ENCODE data around the gene ERBIN. TPM values are rescaled to one million over a fixed set of nuclear protein-coding genes. Genes with fewer than 3 reads are reported as not detected.

Gene ERBIN
- total and polyA plus RNA-seq, 9 of the 15 experiments (the other 6 are each of a cell fraction or from before 2014, with no cell fraction given): 11.9 to 72.8 (median 41.7) TPM

- TF ChIP-seq ZMIZ1 (IDR thresholded peaks at IDR 0.05; ENCODE audit: low read depth in 2 of 2, low read length in 2 of 2) (peak in 1 of 2 experiments; percentile 61; a peak in 1 of 4 replicates), TFAP4 (CRISPR knock-in tag; IDR thresholded peaks at IDR 0.05; ENCODE audit: borderline replicate concordance) (0 out of 2 replicates have a peak, but pooled peaks have one; percentile 18), PHTF2 (CRISPR knock-in tag; IDR thresholded peaks at IDR 0.05) (no peak), MYC (IDR thresholded peaks at IDR 0.05; ENCODE audit: low read depth, low read length) (peak; percentile 59; the same call in 1 of the 2 replicates), MYC (CRISPR knock-in tag; IDR thresholded peaks at IDR 0.05; ENCODE audit: borderline replicate concordance, low read depth) (no peak), WHSC1 (IDR thresholded peaks at IDR 0.05; ENCODE audit: low read length) (no peak), SMARCE1 (IDR thresholded peaks at IDR 0.05) (peak; percentile 56; the same call in 1 of the 2 replicates), SIN3B (IDR thresholded peaks at IDR 0.05; ENCODE audit: low read depth) (no peak), ELK3 (CRISPR knock-in tag; IDR thresholded peaks at IDR 0.05) (no peak), PHB2 (IDR thresholded peaks at IDR 0.05; ENCODE audit: low read depth) (no peak), MYBL2 (IDR thresholded peaks at IDR 0.05; ENCODE audit: low read depth) (no peak), MYBL2 (CRISPR knock-in tag; IDR thresholded peaks at IDR 0.05; ENCODE audit: borderline replicate concordance) (no peak), ILF3 (IDR thresholded peaks at IDR 0.05; ENCODE audit: borderline replicate concordance) (no peak), THRAP3 (IDR thresholded peaks at IDR 0.05; ENCODE audit: borderline replicate concordance) (no peak), MTA2 (IDR thresholded peaks at IDR 0.05; ENCODE audit: low read depth) (no peak), JUND (IDR thresholded peaks at IDR 0.05; ENCODE audit: borderline replicate concordance, low read depth, low read length) (peak; percentile 21; the same call in 1 of the 2 replicates), JUND (tag; IDR thresholded peaks at IDR 0.05; ENCODE audit: borderline replicate concordance, low read depth, low read length) (no peak), BCLAF1 (IDR thresholded peaks at IDR 0.05; ENCODE audit: borderline replicate concordance in 1 of 2, control insufficient read depth in 1 of 2, low read depth in 2 of 2, low read length in 1 of 2) (0 out of 4 replicates have a peak, but pooled peaks of 1 of the 2 experiments have one; percentile 23), ZNF79 (CRISPR knock-in tag; IDR thresholded peaks at IDR 0.05; ENCODE audit: low read depth) (no peak), HEY1 (CRISPR knock-in tag; IDR thresholded peaks at IDR 0.05; ENCODE audit: borderline replicate concordance) (no peak)
Observed at GRCh38 chr5:65926276-65926783, at the start of gene ERBIN (continued).

All from K562 (cell line).